B cell (primary cell): ENCODE results near the gene ARL6.

Experiments used
- CTCF ChIP-seq: fragments of 200-600 bp; IDR thresholded peaks from one replicate; pipeline ENCODE4 v1.8.0; 2022; ENCODE audit warnings: antibody characterized with exemption, mild to moderate bottlenecking
- EZH2 ChIP-seq: IDR thresholded peaks from 2 replicates; pipeline ENCODE4 v1.6.1; 2012; ENCODE audit warnings: borderline replicate concordance, low read depth, mild to moderate bottlenecking, moderate library complexity, low read length; ENCODE audit not compliant: insufficient read depth, poor library complexity, severe bottlenecking

GRCh38 chr3:97765336-97765735 lies 778 bp downstream of the ARL6 start:
- TF ChIP-seq CTCF (no peak), EZH2 (no peak)
